HEK293T (cell line): Measurements from ENCODE around the gene TCAP.

Experiments used
- CTCF ChIA-PET: fragments of 350-600 bp; formaldehyde crosslinking; extraction: SDS; loops from one replicate; lab custom pipeline; 2021; ENCODE audit warnings: antibody characterized with exemption, inconsistent platforms; lab: Yijun Ruan, JAX
- POLR2A ChIA-PET: fragments of 350-600 bp; formaldehyde crosslinking; extraction: SDS; loops from one replicate; lab custom pipeline; 2020; ENCODE audit warnings: antibody characterized with exemption, inconsistent platforms; lab: Yijun Ruan, JAX
- DNase-seq: peaks from one replicate; pipeline ENCODE4 v3.0.0; 2012; ENCODE audit warnings: mixed read lengths; ENCODE audit errors: extremely low spot score
- ARNT ChIP-seq: fragments of 450-650 bp; IDR thresholded peaks from 2 replicates; pipeline ENCODE4 v1.6.1; 2017; ENCODE audit warnings: mild to moderate bottlenecking
- BHLHE40 ChIP-seq: fragments of 450-650 bp; IDR thresholded peaks from 2 replicates; pipeline ENCODE4 v1.6.1; 2016; ENCODE audit warnings: mild to moderate bottlenecking, moderate library complexity, borderline replicate concordance
- CTBP1 ChIP-seq: fragments of 450-650 bp; IDR thresholded peaks from 2 replicates; pipeline ENCODE4 v1.6.1; 2016; ENCODE audit warnings: borderline replicate concordance
- ELF4 ChIP-seq: fragments of 450-650 bp; IDR thresholded peaks from 2 replicates; pipeline ENCODE4 v1.6.1; 2017; ENCODE audit warnings: antibody characterized with exemption
- FOXA1 ChIP-seq: fragments of 450-650 bp; IDR thresholded peaks from 2 replicates; pipeline ENCODE4 v1.6.1; 2016; ENCODE audit warnings: mild to moderate bottlenecking
- FOXK2 ChIP-seq: fragments of 450-650 bp; IDR thresholded peaks from 2 replicates; pipeline ENCODE4 v1.6.1; 2016; ENCODE audit warnings: mild to moderate bottlenecking
- FOXM1 ChIP-seq: fragments of 450-650 bp; IDR thresholded peaks from 2 replicates; pipeline ENCODE4 v1.6.1; 2017; ENCODE audit warnings: mild to moderate bottlenecking, borderline replicate concordance
- HDGF ChIP-seq: fragments of 450-650 bp; IDR thresholded peaks from 2 replicates; pipeline ENCODE4 v1.6.1; 2017; ENCODE audit warnings: antibody characterized with exemption, borderline replicate concordance
- L3MBTL2 ChIP-seq: fragments of 450-650 bp; conservative IDR thresholded peaks from 2 replicates; pipeline ENCODE4 v1.6.1; 2016; ENCODE audit warnings: mild to moderate bottlenecking
- LEF1 ChIP-seq: fragments of 450-650 bp; IDR thresholded peaks from 2 replicates; pipeline ENCODE4 v1.6.1; 2017; ENCODE audit warnings: mild to moderate bottlenecking, borderline replicate concordance
- NFRKB ChIP-seq: fragments of 450-650 bp; IDR thresholded peaks from 2 replicates; pipeline ENCODE4 v1.6.1; 2016; ENCODE audit warnings: mild to moderate bottlenecking, moderate library complexity
- SP1 ChIP-seq: fragments of 450-650 bp; IDR thresholded peaks from 2 replicates; pipeline ENCODE4 v1.6.1; 2017
- SUZ12 ChIP-seq: fragments of 450-650 bp; IDR thresholded peaks from 2 replicates; pipeline ENCODE4 v1.6.1; 2016; ENCODE audit warnings: mild to moderate bottlenecking
- TARDBP ChIP-seq: fragments of 450-650 bp; IDR thresholded peaks from 2 replicates; pipeline ENCODE4 v1.6.1; 2016
- ZNF384 ChIP-seq: fragments of 450-650 bp; IDR thresholded peaks from 2 replicates; pipeline ENCODE4 v1.6.1; 2016
- TF ChIP-seq, protein P1 (sequence below): fragments of 450-650 bp; IDR thresholded peaks from 2 replicates; pipeline ENCODE4 v1.6.1; 2016

TCAP gene

GRCh38 chr17:39665642-39666224 lies 584 bp downstream of the TCAP start:
- CTCF ChIA-PET, result interaction anchor here (0.8 to 2.7 kb wide), 5 partner anchors 12 to 44 kb away, joined by 3 to 21 read pairs (median 5); no protein-coding TSS in a partner anchor
- DNase-seq, result no peak
- TF ChIP-seq BHLHE40, result no peak
- POLR2A ChIA-PET, result interaction anchor here (1.5 to 2.7 kb wide), 2 partner anchors 22 to 34 kb away, joined by 9 to 11 read pairs; partner anchors contain the start of genes ERBB2 and PGAP3

GRCh38 chr17:39666231-39666600 lies 1.1 kb downstream of the TCAP start:
- ChIA-PET CTCF (interaction anchor here (0.6 to 2.7 kb wide), 5 partner anchors 13 to 203 kb away, joined by 3 to 21 read pairs (median 5); no protein-coding TSS in a partner anchor), POLR2A (interaction anchor here (1.1 to 2.7 kb wide), 3 partner anchors 18 to 34 kb away, joined by 3 to 11 read pairs (median 9); partner anchors contain the start of genes ERBB2 and PGAP3)
- TF ChIP-seq, protein P1, sequence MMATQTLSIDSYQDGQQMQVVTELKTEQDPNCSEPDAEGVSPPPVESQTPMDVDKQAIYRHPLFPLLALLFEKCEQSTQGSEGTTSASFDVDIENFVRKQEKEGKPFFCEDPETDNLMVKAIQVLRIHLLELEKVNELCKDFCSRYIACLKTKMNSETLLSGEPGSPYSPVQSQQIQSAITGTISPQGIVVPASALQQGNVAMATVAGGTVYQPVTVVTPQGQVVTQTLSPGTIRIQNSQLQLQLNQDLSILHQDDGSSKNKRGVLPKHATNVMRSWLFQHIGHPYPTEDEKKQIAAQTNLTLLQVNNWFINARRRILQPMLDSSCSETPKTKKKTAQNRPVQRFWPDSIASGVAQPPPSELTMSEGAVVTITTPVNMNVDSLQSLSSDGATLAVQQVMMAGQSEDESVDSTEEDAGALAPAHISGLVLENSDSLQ, result no peak
- no peak for DNase-seq

GRCh38 chr17:39666601-39667261 lies 1.6 kb downstream of the TCAP start:
- CTCF ChIA-PET, result interaction anchor here (0.6 to 2.7 kb wide), 6 partner anchors 12 to 204 kb away, joined by 3 to 21 read pairs (median 3); no protein-coding TSS in a partner anchor
- DNase-seq, result no peak
- TF ChIP-seq, protein P1, result no peak
- TF ChIP-seq LEF1 (no peak), TARDBP (no peak), HDGF (no peak), FOXA1 (no peak), SP1 (no peak), CTBP1 (no peak), ELF4 (no peak), NFRKB (no peak), BHLHE40 (no peak), ARNT (no peak), L3MBTL2 (no peak), FOXK2 (no peak), FOXM1 (no peak), SUZ12 (no peak), ZNF384 (no peak)
- POLR2A ChIA-PET, result interaction anchor here (1.1 to 2.7 kb wide), 3 partner anchors 18 to 33 kb away, joined by 3 to 11 read pairs (median 9); partner anchors contain the start of genes ERBB2 and PGAP3

GRCh38 chr17:39667262-39667944 lies 2.3 kb downstream of the TCAP start:
- DNase-seq, result no peak
- TF ChIP-seq L3MBTL2 (no peak), ELF4 (no peak), LEF1 (no peak), SP1 (no peak), TARDBP (no peak), NFRKB (no peak), FOXA1 (no peak), BHLHE40 (no peak)
- TF ChIP-seq, protein P1, result no peak
- CTCF ChIA-PET, result interaction anchor here (0.6 to 2.7 kb wide), 3 partner anchors 12 to 46 kb away, joined by 3 to 21 read pairs (median 3); no protein-coding TSS in a partner anchor
- POLR2A ChIA-PET, result interaction anchor here (1.1 to 2.7 kb wide), 3 partner anchors 17 to 32 kb away, joined by 3 to 11 read pairs (median 9); partner anchors contain the start of genes ERBB2 and PGAP3

- CTCF ChIA-PET, result interaction anchor here (0.6 to 6.1 kb wide), 7 partner anchors 9 to 117 kb away, joined by 3 to 77 read pairs (median 5); partner anchors contain the start of gene MIEN1
Measured at GRCh38 chr17:39667945-39668924, 3.1 kb downstream of the TCAP start, which contains the start of gene PNMT. Gene PNMT, plus strand, starts transcription at chr17:39668453. Its CDS starts 23 bp downstream, at chr17:39668476.

More at GRCh38 chr17:39667945-39668924, 3.1 kb downstream of the TCAP start, which contains the start of gene PNMT:
- peak; percentile 68 for DNase-seq
- POLR2A ChIA-PET, result interaction anchor here (0.8 to 1.4 kb wide), 7 partner anchors 9 to 62 kb away, joined by 3 to 6 read pairs (median 4); partner anchors contain the start of genes ERBB2, MIEN1 and PGAP3
- TF ChIP-seq L3MBTL2 (peak; percentile 63; the same call in 1 of the 2 replicates), SP1 (no peak)
